Activated CD4-positive, CD25-positive, alpha-beta regulatory T cell treated with anti-CD3 and anti-CD28 coated beads, Interleukin-2, amount 50 U/mL, for 24 hours (primary cell): ENCODE data around the gene KCNQ1OT1.

ENCODE experiments used
- ATAC-seq, 2 donors: fragments of 150-1000 bp; cut with Tn5 transposase; one replicate each; pipeline ENCODE4 v1.10.0; 2021; ENCODE audit warnings: mild to moderate bottlenecking in 1 of 2, moderate library complexity in 1 of 2

Gene KCNQ1OT1

GRCh38 chr11:2719831-2720590, 20.2 kb upstream of the KCNQ1OT1 start:
- ATAC-seq, result no peak

- ATAC-seq, result no peak
Observed at GRCh38 chr11:2718817-2719438, 19.1 kb upstream of the KCNQ1OT1 start.

- no peak for ATAC-seq
Observed at GRCh38 chr11:2717561-2718325, 17.9 kb upstream of the KCNQ1OT1 start.

- no peak for ATAC-seq
Observed at GRCh38 chr11:2716376-2717095, 16.7 kb upstream of the KCNQ1OT1 start.

GRCh38 chr11:2715716-2716350, 16.0 kb upstream of the KCNQ1OT1 start:
- no peak for ATAC-seq

GRCh38 chr11:2714871-2715270, 15.1 kb upstream of the KCNQ1OT1 start:
- ATAC-seq, result no peak

- no peak for ATAC-seq
Observed at GRCh38 chr11:2714463-2714800, 14.6 kb upstream of the KCNQ1OT1 start.

- ATAC-seq, result no peak
Observed at GRCh38 chr11:2713661-2714462, 14.1 kb upstream of the KCNQ1OT1 start.

GRCh38 chr11:2713094-2713493, 13.3 kb upstream of the KCNQ1OT1 start:
- no peak for ATAC-seq

GRCh38 chr11:2711161-2711560, 11.4 kb upstream of the KCNQ1OT1 start:
- ATAC-seq, result no peak

GRCh38 chr11:2709429-2709828, 9.6 kb upstream of the KCNQ1OT1 start:
- no peak for ATAC-seq

- ATAC-seq, result no peak
Observed at GRCh38 chr11:2708757-2709281, 9.0 kb upstream of the KCNQ1OT1 start.

GRCh38 chr11:2708151-2708581, 8.4 kb upstream of the KCNQ1OT1 start:
- ATAC-seq, result no peak

GRCh38 chr11:2707736-2708135, 7.9 kb upstream of the KCNQ1OT1 start:
- ATAC-seq, result no peak

- ATAC-seq, result no peak
Observed at GRCh38 chr11:2706321-2706720, 6.5 kb upstream of the KCNQ1OT1 start.

- no peak for ATAC-seq
Observed at GRCh38 chr11:2704896-2705606, 5.3 kb upstream of the KCNQ1OT1 start.

GRCh38 chr11:2704356-2704755, 4.6 kb upstream of the KCNQ1OT1 start:
- no peak for ATAC-seq

GRCh38 chr11:2703363-2704141, 3.8 kb upstream of the KCNQ1OT1 start:
- ATAC-seq, result no peak

- no peak for ATAC-seq
Observed at GRCh38 chr11:2702771-2703362, 3.1 kb upstream of the KCNQ1OT1 start.
